Measurements from ENCODE around the gene DRD4. TPM values are rescaled to one million over a fixed set of nuclear protein-coding genes. Genes with fewer than 3 reads are reported as not detected.

DRD4 gene
- total and polyA plus RNA-seq, 2 donors: 0.39 TPM; not detected in 1

- Histone ChIP-seq H3K27ac (ENCODE audit: low read depth) (no peak overlapping the region), H3K4me3 (ENCODE audit: low read depth, low read length) (no peak overlapping the region), H3K36me3 (ENCODE audit: insufficient read depth) (no peaks in the 10 kb centered on the region), H3K4me1 (ENCODE audit: insufficient read depth) (no peaks in the 10 kb centered on the region)
- 70% methylated on average over 45 of the region's 45 CpGs for WGBS
- DNase-seq (ENCODE audit: extremely low spot score): no peak
These were observed 15.9 kb upstream of the DRD4 start for GRCh38 chr11:620935-621814.

GRCh38 chr11:621838-622237 lies 15.2 kb upstream of the DRD4 start:
- no peak for DNase-seq (ENCODE audit: extremely low spot score)
- Histone ChIP-seq H3K27ac (ENCODE audit: low read depth) (no peak overlapping the region), H3K4me1 (ENCODE audit: insufficient read depth) (peaks cover 2% of the 10 kb centered on the region), H3K4me3 (ENCODE audit: low read depth, low read length) (no peak overlapping the region), H3K36me3 (ENCODE audit: insufficient read depth) (no peaks in the 10 kb centered on the region)
- WGBS: 87% methylated on average over 27 of the region's 27 CpGs

GRCh38 chr11:623349-623869 lies 13.7 kb upstream of the DRD4 start:
- WGBS: 73% methylated on average over 15 of the region's 15 CpGs
- Histone ChIP-seq H3K27ac (ENCODE audit: low read depth) (no peak overlapping the region), H3K4me1 (ENCODE audit: insufficient read depth) (peaks cover 2% of the 10 kb centered on the region), H3K4me3 (ENCODE audit: low read depth, low read length) (no peak overlapping the region), H3K36me3 (ENCODE audit: insufficient read depth) (no peaks in the 10 kb centered on the region)
- no peak for DNase-seq (ENCODE audit: extremely low spot score)

GRCh38 chr11:623999-624704 lies 12.9 kb upstream of the DRD4 start:
- no peaks in the 10 kb centered on the region for H3K36me3 ChIP-seq (ENCODE audit: insufficient read depth)
- no peak for DNase-seq (ENCODE audit: extremely low spot score)
- H3K4me1 ChIP-seq (ENCODE audit: insufficient read depth): peaks cover 2% of the 10 kb centered on the region
- no peak overlapping the region for H3K4me3 ChIP-seq (ENCODE audit: low read depth, low read length)
- 78% methylated on average over 25 of the region's 25 CpGs for WGBS
- no peak overlapping the region for H3K27ac ChIP-seq (ENCODE audit: low read depth)

- no peak within 1 kb of the TSS for H3K4me3 ChIP-seq (ENCODE audit: low read depth, low read length)
- no peak for DNase-seq (ENCODE audit: extremely low spot score)
- peaks cover 2% of the 10 kb centered on the region for H3K4me1 ChIP-seq (ENCODE audit: insufficient read depth)
- no peak within 1 kb of the TSS for H3K27ac ChIP-seq (ENCODE audit: low read depth)
- no peaks in the 10 kb centered on the region for H3K36me3 ChIP-seq (ENCODE audit: insufficient read depth)
- 55% methylated on average over 33 of the region's 33 CpGs for WGBS
These were observed 12.1 kb upstream of the DRD4 start, which contains the start of gene CDHR5 for GRCh38 chr11:624705-625635. CDHR5 (minus strand) TSS chr11:624955; CDS start chr11:624902, 53 bp downstream.

- DNase-seq (ENCODE audit: extremely low spot score): no peak
These were observed 11.3 kb upstream of the DRD4 start for GRCh38 chr11:625636-626268.

GRCh38 chr11:626475-627307 lies 10.4 kb upstream of the DRD4 start, which contains the start of gene SCT:
SCT (minus strand) TSS chr11:627181; CDS start chr11:627143, 38 bp downstream.
- 13% methylated on average over 70 of the region's 72 CpGs for WGBS

More at GRCh38 chr11:625636-626268, 11.3 kb upstream of the DRD4 start:
- no peak overlapping the region for H3K27ac ChIP-seq (ENCODE audit: low read depth)
- 72% methylated on average over 22 of the region's 22 CpGs for WGBS
- no peak overlapping the region for H3K4me3 ChIP-seq (ENCODE audit: low read depth, low read length)
- no peaks in the 10 kb centered on the region for H3K36me3 ChIP-seq (ENCODE audit: insufficient read depth)
- peaks cover 2% of the 10 kb centered on the region for H3K4me1 ChIP-seq (ENCODE audit: insufficient read depth)

GRCh38 chr11:627308-627576 lies 9.8 kb upstream of the DRD4 start:
- 20% methylated on average over 28 of the region's 28 CpGs for WGBS

More at GRCh38 chr11:626475-627307, 10.4 kb upstream of the DRD4 start, which contains the start of gene SCT:
- no peaks in the 10 kb centered on the region for H3K36me3 ChIP-seq (ENCODE audit: insufficient read depth)
- H3K4me3 ChIP-seq (ENCODE audit: low read depth, low read length): no peak within 1 kb of the TSS
- peaks cover 2% of the 10 kb centered on the region for H3K4me1 ChIP-seq (ENCODE audit: insufficient read depth)
- no peak for DNase-seq (ENCODE audit: extremely low spot score)
- no peak within 1 kb of the TSS for H3K27ac ChIP-seq (ENCODE audit: low read depth)

GRCh38 chr11:628056-628455 lies 9.0 kb upstream of the DRD4 start:
- no peak overlapping the region for H3K4me3 ChIP-seq (ENCODE audit: low read depth, low read length)
- H3K36me3 ChIP-seq (ENCODE audit: insufficient read depth): no peaks in the 10 kb centered on the region
- WGBS: 95% methylated on average over 31 of the region's 31 CpGs
- no peak for DNase-seq (ENCODE audit: extremely low spot score)
- H3K27ac ChIP-seq (ENCODE audit: low read depth): no peak overlapping the region
- H3K4me1 ChIP-seq (ENCODE audit: insufficient read depth): peaks cover 4% of the 10 kb centered on the region

More at GRCh38 chr11:627308-627576, 9.8 kb upstream of the DRD4 start:
- H3K4me3 ChIP-seq (ENCODE audit: low read depth, low read length): no peak overlapping the region
- H3K4me1 ChIP-seq (ENCODE audit: insufficient read depth): peaks cover 2% of the 10 kb centered on the region
- H3K27ac ChIP-seq (ENCODE audit: low read depth): no peak overlapping the region
- no peaks in the 10 kb centered on the region for H3K36me3 ChIP-seq (ENCODE audit: insufficient read depth)
- no peak for DNase-seq (ENCODE audit: extremely low spot score)

- Histone ChIP-seq H3K4me3 (ENCODE audit: low read depth, low read length) (no peak overlapping the region), H3K36me3 (ENCODE audit: insufficient read depth) (no peaks in the 10 kb centered on the region), H3K27ac (ENCODE audit: low read depth) (no peak overlapping the region), H3K4me1 (ENCODE audit: insufficient read depth) (peaks cover 4% of the 10 kb centered on the region)
- WGBS: 41% methylated on average over 10 of the region's 10 CpGs
- DNase-seq (ENCODE audit: extremely low spot score): no peak
These were observed 7.9 kb upstream of the DRD4 start for GRCh38 chr11:629237-629583.

GRCh38 chr11:630871-631270 lies 6.2 kb upstream of the DRD4 start:
- 93% methylated on average over 5 of the region's 5 CpGs for WGBS
- Histone ChIP-seq H3K36me3 (ENCODE audit: insufficient read depth) (no peaks in the 10 kb centered on the region), H3K27ac (ENCODE audit: low read depth) (no peak overlapping the region), H3K4me3 (ENCODE audit: low read depth, low read length) (no peak overlapping the region), H3K4me1 (ENCODE audit: insufficient read depth) (peaks cover 4% of the 10 kb centered on the region)
- no peak for DNase-seq (ENCODE audit: extremely low spot score)

GRCh38 chr11:635945-636510 lies 1.0 kb upstream of the DRD4 start:
- no peak overlapping the region for H3K27ac ChIP-seq (ENCODE audit: low read depth)
- no peaks in the 10 kb centered on the region for H3K36me3 ChIP-seq (ENCODE audit: insufficient read depth)
- H3K4me1 ChIP-seq (ENCODE audit: insufficient read depth): peaks cover 6% of the 10 kb centered on the region
- no peak overlapping the region for H3K4me3 ChIP-seq (ENCODE audit: low read depth, low read length)
- no peak for DNase-seq (ENCODE audit: extremely low spot score)
- WGBS: 75% methylated on average over 22 of the region's 22 CpGs
